ENCODE data around the gene ACTG1.

The ACTG1 gene

DNA sequence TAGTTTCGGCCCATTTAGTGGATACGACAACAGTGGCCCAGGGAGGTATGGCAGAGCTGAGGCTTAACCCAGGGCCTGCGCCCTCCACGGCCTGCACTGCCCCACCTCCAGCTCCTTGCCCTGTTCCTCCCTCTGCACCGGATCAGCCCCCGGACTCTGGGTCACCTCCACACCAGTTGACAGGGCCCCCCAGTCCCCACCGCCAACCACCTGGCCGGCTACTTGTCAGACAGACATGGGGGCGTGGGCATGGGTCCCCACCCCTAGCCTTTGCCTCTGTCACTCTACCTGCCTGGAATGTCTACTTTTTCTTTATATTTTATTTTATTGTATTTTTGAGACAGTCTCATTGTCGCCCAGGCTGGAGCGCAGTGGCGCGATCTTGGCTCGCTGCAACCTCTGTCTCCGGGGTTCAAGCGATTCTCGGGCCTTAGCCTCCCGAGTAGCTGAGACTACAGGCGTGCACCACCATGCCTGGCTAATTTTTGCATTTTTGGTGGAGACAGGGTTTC lies 3.0 kb upstream of the ACTG1 start:
- DNase-seq, result no peak

DNA sequence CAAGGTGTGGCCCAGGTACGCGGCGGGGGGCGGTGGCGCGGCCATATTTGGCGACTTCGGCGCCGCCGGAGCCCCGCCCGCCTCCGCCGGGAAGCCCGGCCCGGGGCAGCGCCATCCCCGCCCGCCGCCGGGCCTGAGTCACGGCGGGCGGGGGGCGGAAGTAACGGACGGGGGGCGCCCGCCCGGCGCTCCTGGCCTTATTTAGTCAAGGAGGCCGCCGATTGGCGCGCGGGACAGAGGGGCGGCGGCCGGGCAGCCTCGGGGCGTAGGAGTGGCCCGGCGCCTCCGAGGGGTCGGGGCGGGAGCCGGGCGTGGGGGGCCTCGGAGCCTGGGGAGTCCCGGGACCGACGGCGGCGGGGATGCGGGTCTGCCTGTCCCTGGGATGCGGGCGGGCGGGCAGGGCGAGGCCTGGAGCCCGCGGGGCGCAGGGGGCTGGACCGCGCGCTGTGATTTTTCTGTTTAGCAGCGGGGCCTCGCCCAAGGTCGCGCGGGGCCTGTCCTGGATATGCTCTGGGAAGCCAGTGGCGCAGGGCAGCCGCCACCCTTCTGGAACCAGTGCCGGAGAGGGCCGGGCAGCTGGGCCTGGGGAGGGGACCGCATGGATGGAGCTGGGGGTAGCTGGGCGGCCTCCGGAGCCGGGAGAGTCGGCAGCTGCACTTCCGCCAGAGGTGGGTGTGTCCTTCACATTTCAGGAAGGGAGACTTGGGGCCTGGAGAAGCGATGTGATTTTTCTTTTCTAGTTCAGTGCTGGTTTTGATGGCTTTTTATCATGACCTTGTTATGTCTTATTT lies 2.3 kb upstream of the ACTG1 start:
- peak; percentile 78 for DNase-seq

DNA sequence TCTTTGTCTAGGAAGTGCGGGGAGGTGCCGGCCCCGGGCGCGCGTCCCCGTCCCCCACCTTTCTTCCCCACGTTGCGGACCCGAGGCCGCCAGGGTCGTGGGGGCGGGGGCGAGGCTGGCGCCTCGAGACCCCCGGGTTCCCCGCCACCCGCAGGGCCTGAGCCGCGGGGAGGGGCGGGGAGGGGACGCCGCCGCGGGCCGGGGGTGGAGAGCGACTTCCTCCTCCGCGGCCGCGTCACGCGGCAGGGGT lies 1.8 kb upstream of the ACTG1 start:
- DNase-seq, result no peak

DNA sequence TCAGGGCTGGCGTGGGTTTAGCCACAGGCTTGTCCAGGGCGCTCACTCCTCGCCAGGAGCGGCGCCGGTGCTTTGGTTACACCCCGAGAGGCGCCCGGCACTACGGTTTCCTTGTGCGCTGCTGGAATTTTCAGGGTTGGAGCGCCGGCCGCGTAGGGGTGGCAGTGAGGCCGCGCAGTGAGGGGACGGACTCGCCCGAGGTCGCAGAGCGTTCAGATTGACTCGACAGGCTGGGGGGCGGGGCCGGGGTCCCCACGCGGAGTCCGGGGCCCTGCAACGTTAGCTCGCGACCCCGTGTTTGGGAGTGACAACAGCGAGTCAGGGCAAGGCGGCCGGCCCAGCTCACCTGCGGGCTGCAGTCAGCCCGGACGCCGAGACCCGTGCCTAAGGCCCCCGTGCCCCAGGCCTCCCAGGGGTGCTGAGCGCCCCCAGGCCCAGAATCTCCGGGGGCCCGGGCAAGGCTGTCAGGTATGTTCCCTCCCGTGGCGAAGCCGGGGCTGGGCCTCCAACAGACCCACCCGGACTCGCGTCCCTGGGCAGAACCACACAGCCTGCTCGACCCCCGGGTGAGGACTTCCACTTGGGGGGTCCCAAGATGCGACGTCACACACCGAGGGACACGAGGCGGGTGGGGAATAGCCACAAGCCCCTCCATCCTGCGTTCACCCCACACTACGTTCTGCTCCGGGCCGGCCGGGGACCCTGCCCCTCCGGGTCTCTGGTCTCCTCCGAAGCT lies 1.3 kb upstream of the ACTG1 start:
- peak; percentile 90 for DNase-seq

DNA sequence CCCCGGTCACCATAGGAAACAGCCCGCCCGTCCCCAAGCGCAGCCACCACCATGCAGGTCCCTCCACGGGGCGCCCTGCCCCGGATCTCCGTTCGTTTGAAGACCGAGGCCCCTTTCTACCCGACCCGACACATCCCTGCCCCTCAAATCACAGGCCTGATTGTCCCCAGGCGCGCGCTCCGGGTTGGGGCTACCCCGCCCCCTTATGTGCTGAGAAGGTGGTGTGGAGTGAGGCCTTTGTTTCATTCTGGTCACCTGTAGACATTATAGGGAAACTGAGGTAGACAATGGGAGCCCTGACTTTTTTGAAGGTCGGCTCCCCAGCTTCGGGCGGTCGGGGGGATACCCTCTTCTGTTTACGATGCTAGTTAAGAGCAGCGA lies 763 bp upstream of the ACTG1 start:
- no peak for DNase-seq

DNA sequence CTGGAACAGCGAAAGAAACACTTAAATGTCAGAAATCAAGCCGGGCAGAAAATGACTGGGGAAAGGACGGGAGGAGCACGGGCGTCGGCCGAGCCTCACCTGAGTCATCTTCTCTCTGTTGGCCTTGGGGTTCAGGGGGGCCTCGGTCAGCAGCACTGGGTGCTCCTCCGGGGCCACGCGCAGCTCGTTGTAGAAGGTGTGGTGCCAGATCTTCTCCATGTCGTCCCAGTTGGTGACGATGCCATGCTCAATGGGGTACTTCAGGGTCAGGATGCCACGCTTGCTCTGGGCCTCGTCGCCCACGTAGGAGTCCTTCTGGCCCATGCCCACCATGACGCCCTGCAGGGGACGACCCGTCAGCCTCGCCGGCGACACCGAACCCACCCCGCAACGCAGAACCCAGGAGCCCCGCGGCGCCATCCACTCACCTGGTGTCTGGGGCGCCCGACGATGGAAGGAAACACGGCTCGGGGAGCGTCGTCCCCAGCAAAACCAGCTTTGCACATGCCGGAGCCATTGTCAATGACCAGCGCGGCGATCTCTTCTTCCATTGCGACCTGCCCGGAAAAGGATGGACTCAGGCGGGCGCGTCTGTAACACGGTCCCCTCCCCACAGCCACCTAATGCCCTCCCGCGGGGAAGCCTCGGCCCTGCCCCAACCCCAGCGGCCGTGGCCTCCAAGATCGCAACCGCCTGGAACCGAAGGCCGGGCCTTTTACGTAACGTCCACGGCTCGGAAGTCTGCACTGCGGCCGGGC lies 616 bp downstream of the ACTG1 start:
- peak; percentile 55 for DNase-seq

DNA sequence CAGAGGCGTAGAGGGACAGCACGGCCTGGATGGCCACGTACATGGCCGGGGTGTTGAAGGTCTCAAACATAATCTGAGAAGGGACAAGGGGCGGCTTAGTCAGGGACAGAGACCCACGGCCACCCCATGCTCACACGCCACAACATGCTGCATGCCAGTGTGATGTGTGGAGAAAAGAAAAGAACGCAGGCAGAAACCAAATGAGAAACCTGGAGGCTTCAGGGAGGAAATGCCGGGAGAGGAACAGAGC lies 1.1 kb downstream of the ACTG1 start:
- DNase-seq, result no peak

DNA sequence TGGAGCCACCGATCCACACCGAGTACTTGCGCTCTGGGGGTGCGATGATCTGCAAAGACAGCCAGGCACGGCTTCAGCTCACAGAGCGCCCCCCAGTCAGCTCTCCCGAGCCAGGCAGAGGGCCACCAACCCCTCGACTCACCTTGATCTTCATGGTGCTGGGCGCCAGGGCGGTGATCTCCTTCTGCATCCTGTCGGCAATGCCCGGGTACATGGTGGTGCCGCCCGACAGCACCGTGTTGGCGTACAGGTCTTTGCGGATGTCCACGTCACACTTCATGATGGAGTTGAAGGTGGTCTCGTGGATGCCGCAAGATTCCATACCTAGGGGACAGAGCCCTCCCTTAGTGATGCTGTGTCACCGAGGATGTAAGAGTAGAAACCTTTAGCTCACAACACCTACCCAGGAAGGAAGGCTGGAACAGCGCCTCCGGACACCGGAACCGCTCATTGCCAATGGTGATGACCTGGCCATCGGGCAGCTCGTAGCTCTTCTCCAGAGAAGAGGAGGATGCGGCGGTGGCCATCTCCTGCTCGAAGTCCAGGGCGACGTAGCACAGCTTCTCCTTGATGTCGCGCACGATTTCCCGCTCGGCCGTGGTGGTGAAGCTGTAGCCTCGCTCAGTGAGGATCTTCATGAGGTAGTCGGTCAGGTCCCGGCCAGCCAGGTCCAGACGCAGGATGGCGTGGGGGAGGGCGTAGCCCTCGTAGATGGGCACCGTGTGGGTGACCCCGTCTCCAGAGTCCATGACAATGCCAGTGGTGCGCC lies 1.6 kb downstream of the ACTG1 start:
- DNase-seq, result peak; percentile 63

- no peak for DNase-seq
Observed at GRCh38 chr17:81509972-81510784, 2.4 kb downstream of the ACTG1 start.

DNA sequence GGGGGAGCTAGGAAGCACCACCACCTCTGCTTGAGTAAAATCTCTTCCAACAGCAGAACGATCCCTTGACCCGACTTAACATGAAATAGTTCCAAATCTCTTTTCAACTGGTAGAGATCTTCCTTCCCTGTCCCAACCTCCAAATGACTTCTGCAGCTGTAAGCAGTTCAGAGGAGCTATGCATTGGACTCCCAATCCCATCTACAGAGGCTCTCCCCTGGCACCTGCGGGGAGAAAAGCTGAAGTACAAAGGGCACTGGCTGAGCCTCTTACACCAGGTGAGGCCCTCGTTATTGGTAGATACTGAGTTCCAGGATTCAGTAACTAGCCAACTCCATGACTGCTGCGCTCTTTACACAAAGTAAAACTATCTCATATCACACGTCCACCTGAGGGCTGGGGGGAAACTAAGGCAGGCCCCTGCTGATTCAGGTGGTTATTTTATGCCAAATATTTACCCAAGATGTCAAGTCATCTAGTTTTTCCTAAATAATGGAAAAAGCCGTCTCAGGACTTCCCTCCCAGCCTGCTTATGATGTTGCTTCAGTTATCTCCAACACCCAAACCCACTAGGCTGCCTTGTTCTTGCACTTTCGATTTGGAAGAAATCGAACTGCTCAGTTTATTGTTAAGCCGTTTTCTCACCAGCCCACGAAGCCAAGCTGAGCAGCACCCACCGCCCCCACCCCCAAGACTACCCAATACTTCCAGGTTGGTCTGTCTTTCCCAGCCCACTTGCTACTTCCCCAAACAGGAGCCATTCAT lies 3.2 kb downstream of the ACTG1 start:
- DNase-seq, result no peak

- DNase-seq, result no peak
Observed at GRCh38 chr17:81508639-81509206, 3.9 kb downstream of the ACTG1 start.

- DNase-seq, result no peak
Observed at GRCh38 chr17:81503619-81504018, 9.0 kb downstream of the ACTG1 start.

- DNase-seq, result no peak
Observed at GRCh38 chr17:81502471-81503017, 10.1 kb downstream of the ACTG1 start.

DNA sequence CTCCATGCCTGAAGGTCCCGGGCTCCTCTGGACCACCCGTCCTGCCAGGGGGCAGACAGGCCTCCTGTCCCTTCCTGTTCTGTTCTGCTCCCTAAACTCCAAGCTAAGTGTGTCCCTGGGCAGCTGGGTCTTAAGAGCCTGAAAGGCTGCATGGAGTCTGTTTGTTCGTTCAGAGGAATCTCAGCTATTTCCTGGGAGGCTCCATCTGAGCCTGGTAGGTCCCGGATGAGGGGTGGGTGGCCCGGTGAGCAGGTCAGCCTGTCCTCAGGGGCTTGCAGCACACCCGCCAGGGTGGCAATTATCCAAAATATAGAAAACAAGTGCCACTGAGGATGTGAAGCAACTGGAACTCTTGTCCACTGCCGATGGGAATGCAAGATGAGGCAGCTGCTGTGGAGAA lies 12.6 kb downstream of the ACTG1 start:
- DNase-seq, result peak; percentile 28

DNA sequence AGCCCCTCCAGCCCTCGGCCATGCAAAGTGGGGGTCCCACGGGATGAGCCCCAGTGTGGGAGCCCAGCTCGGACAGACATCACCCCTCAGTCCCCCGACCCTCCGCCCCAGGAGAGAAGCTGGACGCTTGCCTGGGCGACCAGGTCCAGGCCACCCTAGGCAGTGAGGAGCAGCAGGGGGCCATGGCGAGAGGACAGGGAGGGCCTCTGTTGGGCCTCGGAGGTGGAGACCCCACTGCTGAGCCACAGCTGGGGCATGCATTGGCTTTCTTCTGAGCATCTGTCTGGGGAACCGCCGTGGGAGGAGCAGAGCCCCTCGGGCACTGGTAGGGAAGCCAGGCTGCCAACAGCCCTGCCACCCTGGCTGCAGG lies 13.0 kb downstream of the ACTG1 start:
- peak; percentile 5 for DNase-seq

DNA sequence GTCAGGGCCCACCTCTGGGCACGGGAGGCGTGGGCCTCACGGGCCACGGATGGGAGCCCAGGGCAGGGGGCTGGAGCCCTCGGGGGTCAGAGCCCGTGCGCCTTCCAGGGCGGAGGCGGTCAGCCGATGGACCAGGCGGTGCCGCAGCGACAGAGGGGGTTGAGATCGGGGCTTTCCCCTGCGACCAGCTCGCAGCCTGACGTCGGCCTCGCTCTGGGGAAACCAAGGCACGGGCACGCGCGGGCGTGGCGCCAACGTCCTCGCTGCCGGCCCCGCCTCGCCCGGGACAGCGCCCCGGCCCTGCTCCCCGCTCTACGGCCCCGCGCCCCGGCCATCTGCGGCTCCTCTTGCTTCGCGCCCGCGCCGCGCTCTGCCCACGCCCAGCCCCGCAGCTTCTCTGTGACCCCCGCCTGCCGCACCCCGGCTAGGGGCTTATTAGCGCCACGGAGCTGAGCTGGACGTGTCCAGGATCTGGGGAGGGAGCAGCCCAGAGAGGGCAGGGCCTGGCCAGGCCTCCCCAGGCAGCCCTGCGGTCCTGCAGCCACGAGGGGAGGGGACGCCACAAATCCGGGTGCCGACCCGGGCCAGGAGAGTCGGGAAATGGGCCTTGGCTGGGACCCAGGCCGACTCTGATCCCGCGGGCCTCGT lies 13.5 kb downstream of the ACTG1 start:
- no peak for DNase-seq

DNA sequence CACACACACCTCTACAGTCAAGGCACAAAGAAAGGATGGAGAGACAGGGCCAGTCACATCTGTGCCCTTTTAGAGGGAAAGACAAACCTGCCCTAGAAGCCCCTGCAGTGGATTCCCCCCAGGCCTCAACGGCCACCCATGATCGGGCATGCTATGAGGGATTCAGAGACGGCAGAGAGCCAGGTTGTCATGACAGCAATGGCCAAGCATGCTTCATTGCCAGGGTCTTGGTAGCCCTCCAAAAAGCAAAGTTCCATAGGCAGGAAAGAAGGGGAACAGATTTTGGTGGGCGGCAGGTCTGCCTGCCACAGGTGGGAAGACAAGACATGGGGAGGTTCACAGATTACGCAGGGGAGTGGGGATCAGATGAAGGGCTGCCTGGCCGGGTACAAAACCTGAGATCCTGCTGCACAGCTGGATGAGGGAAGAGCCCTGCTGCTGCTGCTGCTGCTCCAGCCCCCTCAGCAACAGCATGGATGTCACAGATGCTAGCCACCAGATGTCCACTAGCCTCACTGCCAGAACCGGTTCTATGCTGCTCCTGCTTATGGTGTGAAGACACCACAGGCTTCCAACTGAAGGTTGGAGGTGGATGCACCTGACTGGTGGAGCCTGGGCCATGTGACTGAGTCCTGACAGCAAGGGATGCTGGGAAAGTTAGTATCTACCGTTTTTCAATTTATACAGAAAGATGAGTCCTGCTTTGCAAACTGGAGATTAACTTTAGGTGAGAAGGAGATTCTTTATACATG lies 17.8 kb downstream of the ACTG1 start:
- DNase-seq, result peak; percentile 21

- no peak for DNase-seq
Observed at GRCh38 chr17:81493198-81494038, 19.2 kb downstream of the ACTG1 start.

DNA sequence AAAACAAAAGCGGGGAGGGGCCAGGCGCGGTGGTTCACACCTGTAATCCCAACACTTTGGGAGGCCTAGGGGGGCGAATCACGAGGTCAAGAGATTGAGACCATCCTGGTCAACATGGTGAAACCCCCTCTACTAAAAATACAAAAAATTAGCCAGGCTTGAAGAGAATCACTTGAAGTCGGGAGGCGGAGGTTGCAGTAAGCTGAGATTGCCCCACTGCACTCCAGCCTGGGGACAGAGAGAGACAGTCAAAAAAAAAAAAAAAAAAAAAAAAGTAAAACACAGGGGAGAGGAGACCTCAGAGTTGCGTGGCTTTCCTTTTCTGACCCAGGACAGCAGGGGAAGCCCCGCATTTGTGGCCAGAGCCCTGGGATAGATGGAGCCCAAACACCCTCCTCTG lies 19.9 kb downstream of the ACTG1 start:
- DNase-seq, result no peak
